Upper lobe of left lung (tissue), 4 donors: Measurements from ENCODE around the gene DHRS7B.

Experiments
- POLR2A ChIP-seq, 4 donors: fragments of 450-650 bp; IDR thresholded peaks; one replicate each; pipeline ENCODE4 v1.5.1; 2016 to 2017; ENCODE audit warnings: antibody characterized with exemption in 4 of 4, mild to moderate bottlenecking in 2 of 4
- POLR2AphosphoS5 ChIP-seq, 2 donors: sonication (generic); formaldehyde crosslinking; IDR thresholded peaks; one replicate each; pipeline ENCODE4 v1.5.1; 2017; ENCODE audit warnings: antibody characterized with exemption in 2 of 2

DNA sequence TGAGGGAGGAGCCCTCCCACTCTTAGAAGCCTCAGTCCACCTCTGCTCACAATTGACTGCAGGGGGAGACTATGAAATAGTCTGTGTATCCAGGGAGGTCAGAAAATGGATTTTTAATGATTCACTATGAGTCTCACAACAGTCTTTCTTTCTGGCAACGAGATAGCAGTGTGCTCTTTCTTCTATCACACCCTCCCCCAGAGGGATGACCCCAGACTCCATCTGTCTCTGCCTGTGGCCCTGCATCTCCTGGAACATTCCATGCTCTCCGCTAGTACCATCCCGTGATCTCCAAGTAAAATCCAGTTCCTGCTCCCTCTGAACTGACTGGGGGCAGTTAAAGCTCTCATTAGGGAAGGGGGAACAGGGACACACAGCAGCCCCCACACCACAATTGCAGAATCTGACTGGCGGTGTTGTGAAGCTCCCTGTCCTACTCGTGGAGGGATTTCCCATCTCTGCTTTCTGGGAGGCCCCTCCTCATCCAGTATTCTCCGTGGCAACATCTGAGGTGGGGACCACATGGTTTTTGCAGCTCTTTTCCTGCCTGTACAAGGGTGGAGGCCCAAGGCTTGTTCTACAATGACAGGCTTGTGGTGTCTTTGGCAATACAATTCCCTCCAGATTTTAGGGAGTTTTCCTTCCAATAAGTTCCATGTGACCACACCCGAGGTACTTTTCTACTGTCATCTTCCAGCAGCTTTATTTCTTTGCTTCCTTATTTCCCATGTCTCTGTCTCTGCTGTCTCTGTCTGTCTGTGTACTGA lies 107.0 kb downstream of the DHRS7B start:
- TF ChIP-seq POLR2A (IDR thresholded peaks at IDR 0.05) (no peak), POLR2AphosphoS5 (IDR thresholded peaks at IDR 0.05) (no peak)
